Spinal cord (tissue), 10 donors: Measurements from ENCODE around the gene P3H3. TPM values are rescaled to one million over a fixed set of nuclear protein-coding genes. Genes with fewer than 3 reads are reported as not detected.
A peak's percentile ranks its signal among the peaks of the same experiment; 100 is the strongest.

Experiments used
- DNase-seq, 6 donors: peaks; one replicate each; pipeline versions ENCODE4 v3.0.0 to v3.0.0-alpha.2; 2013 to 2015; ENCODE audit warnings: low spot score in 6 of 6, low read depth in 4 of 6
- H3K27ac ChIP-seq: one replicate; pipeline ENCODE4 v1.5.1; 2013; ENCODE audit warnings: low read depth, low read length, control low read depth
- H3K27me3 ChIP-seq: one replicate; pipeline ENCODE4 v1.6.1; 2013; ENCODE audit warnings: low read length; ENCODE audit not compliant: control insufficient read depth, insufficient read depth
- H3K36me3 ChIP-seq: one replicate; pipeline ENCODE4 v1.6.1; 2013; ENCODE audit warnings: low read length; ENCODE audit not compliant: control insufficient read depth, insufficient read depth
- H3K4me1 ChIP-seq: one replicate; pipeline ENCODE4 v1.6.1; 2013; ENCODE audit warnings: low read length; ENCODE audit not compliant: control insufficient read depth, insufficient read depth
- H3K4me3 ChIP-seq: one replicate; pipeline ENCODE4 v1.5.1; 2013; ENCODE audit warnings: low read depth, low read length, control low read depth
- H3K9me3 ChIP-seq: one replicate; pipeline ENCODE4 v1.6.1; 2013; ENCODE audit warnings: low read length; ENCODE audit not compliant: control insufficient read depth, insufficient read depth
- WGBS: methylation state at CpG from one replicate; pipeline ENCODE4 v1.1.5; 2013; ENCODE audit warnings: missing lambda C conversion rate; ENCODE audit not compliant: insufficient coverage; 5-methylcytosine and 5-hydroxymethylcytosine counted together
- polyA plus RNA-seq, 2 donors: library from polyadenylated mRNA; unstranded; fragments of 120-200 nt; gene quantifications; one replicate each; pipeline ENCODE4 v1.2.1, GENCODE V29; 2013; ENCODE audit not compliant: insufficient read length in 2 of 2
- total RNA-seq, 2 donors: library from RNA; depleted of rRNA in 1 of 2; stranded (reverse); fragments of 120-200 nt in 1 of 2; fragments of >200 nt in 1 of 2; gene quantifications; one replicate each; pipeline versions ENCODE4 v1.2.3 to v1.2.4, GENCODE V29; 2013 to 2014
- donor health status: healthy.

Gene P3H3
- total and polyA plus RNA-seq, 4 donors: 22.7 to 42.3 (median 27.2) TPM

GRCh38 chr12:6850796-6851152, 22.6 kb downstream of the P3H3 start:
- peaks cover 30% of the 10 kb centered on the region for H3K4me1 ChIP-seq
- H3K4me3 ChIP-seq: peak overlapping the region; percentile 94
- DNase-seq: no peak
- H3K27ac ChIP-seq: no peak overlapping the region
- H3K36me3 ChIP-seq: peaks cover 51% of the 10 kb centered on the region
- H3K9me3 ChIP-seq: no peaks in the 10 kb centered on the region
- H3K27me3 ChIP-seq: no peaks in the 10 kb centered on the region
- 14% methylated on average over 16 of the region's 16 CpGs for whole genome bisulfite sequencing

- 0% methylated on average over 25 of the region's 37 CpGs for WGBS
Measured at GRCh38 chr12:6851153-6851920, 23.1 kb downstream of the P3H3 start, which contains the start of gene CDCA3. CDCA3 (minus strand) TSS chr12:6851286; CDS start chr12:6850952, 334 bp downstream.

GRCh38 chr12:6851921-6852650, 23.9 kb downstream of the P3H3 start, which contains the start of gene USP5:
USP5 (plus strand) TSS chr12:6852150; CDS start chr12:6852180, 30 bp downstream.
- H3K27me3 ChIP-seq: no peaks in the 10 kb centered on the region
- 0% methylated on average over 65 of the region's 65 CpGs for WGBS
- H3K4me3 ChIP-seq: peak within 1 kb of the TSS; percentile 94
- peaks cover 30% of the 10 kb centered on the region for H3K4me1 ChIP-seq
- peak; percentile 98 to 100 (median 98) for DNase-seq
- H3K27ac ChIP-seq: peak within 1 kb of the TSS; percentile 100
- H3K36me3 ChIP-seq: peaks cover 51% of the 10 kb centered on the region
- no peaks in the 10 kb centered on the region for H3K9me3 ChIP-seq

More at GRCh38 chr12:6851153-6851920, 23.1 kb downstream of the P3H3 start, which contains the start of gene CDCA3:
- peaks cover 30% of the 10 kb centered on the region for H3K4me1 ChIP-seq
- peak within 1 kb of the TSS; percentile 100 for H3K27ac ChIP-seq
- H3K4me3 ChIP-seq: peak within 1 kb of the TSS; percentile 94
- H3K27me3 ChIP-seq: no peaks in the 10 kb centered on the region
- DNase-seq: peak; percentile 93 to 99 (median 95)
- H3K36me3 ChIP-seq: peaks cover 51% of the 10 kb centered on the region
- no peaks in the 10 kb centered on the region for H3K9me3 ChIP-seq

GRCh38 chr12:6852651-6853354, 24.6 kb downstream of the P3H3 start:
- peak overlapping the region; percentile 94 for H3K4me3 ChIP-seq
- 0% methylated on average over 12 of the region's 18 CpGs for WGBS
- H3K36me3 ChIP-seq: peaks cover 51% of the 10 kb centered on the region
- peaks cover 30% of the 10 kb centered on the region for H3K4me1 ChIP-seq
- no peaks in the 10 kb centered on the region for H3K9me3 ChIP-seq
- H3K27me3 ChIP-seq: no peaks in the 10 kb centered on the region
- peak in 3 of 6 donors; percentile 4 to 71 (median 68) for DNase-seq
- peak overlapping the region; percentile 100 for H3K27ac ChIP-seq

GRCh38 chr12:6853626-6854025, 25.4 kb downstream of the P3H3 start:
- peak overlapping the region; percentile 100 for H3K27ac ChIP-seq
- no peak for DNase-seq
- no peak overlapping the region for H3K4me3 ChIP-seq
- peaks cover 30% of the 10 kb centered on the region for H3K4me1 ChIP-seq
- no peaks in the 10 kb centered on the region for H3K27me3 ChIP-seq
- no peaks in the 10 kb centered on the region for H3K9me3 ChIP-seq
- 88% methylated on average over 1 of the region's 1 CpG for WGBS
- H3K36me3 ChIP-seq: peaks cover 51% of the 10 kb centered on the region

- H3K36me3 ChIP-seq: peaks cover 52% of the 10 kb centered on the region
- H3K9me3 ChIP-seq: no peaks in the 10 kb centered on the region
- H3K4me1 ChIP-seq: peaks cover 30% of the 10 kb centered on the region
- no peak for DNase-seq
- WGBS: 84% methylated on average over 6 of the region's 6 CpGs
- no peak overlapping the region for H3K4me3 ChIP-seq
- no peak overlapping the region for H3K27ac ChIP-seq
- no peaks in the 10 kb centered on the region for H3K27me3 ChIP-seq
Measured at GRCh38 chr12:6854036-6854435, 25.8 kb downstream of the P3H3 start.

- Histone ChIP-seq H3K9me3 (no peaks in the 10 kb centered on the region), H3K4me3 (no peak overlapping the region), H3K27me3 (no peaks in the 10 kb centered on the region), H3K27ac (no peak overlapping the region), H3K36me3 (peaks cover 53% of the 10 kb centered on the region), H3K4me1 (peaks cover 24% of the 10 kb centered on the region)
- no peak for DNase-seq
- WGBS: 93% methylated on average over 14 of the region's 14 CpGs
Measured at GRCh38 chr12:6855322-6855721, 27.1 kb downstream of the P3H3 start.

GRCh38 chr12:6858799-6859198, 30.6 kb downstream of the P3H3 start:
- no peak overlapping the region for H3K27ac ChIP-seq
- H3K36me3 ChIP-seq: peaks cover 81% of the 10 kb centered on the region
- H3K4me3 ChIP-seq: no peak overlapping the region
- no CpG with 5 or more reads among the region's 2 CpGs for WGBS
- H3K4me1 ChIP-seq: peaks cover 6% of the 10 kb centered on the region
- no peaks in the 10 kb centered on the region for H3K9me3 ChIP-seq
- no peaks in the 10 kb centered on the region for H3K27me3 ChIP-seq
- no peak for DNase-seq

- DNase-seq: no peak
- Histone ChIP-seq H3K4me1 (no peaks in the 10 kb centered on the region), H3K36me3 (peaks cover 94% of the 10 kb centered on the region), H3K9me3 (no peaks in the 10 kb centered on the region), H3K27ac (no peak overlapping the region), H3K27me3 (no peaks in the 10 kb centered on the region), H3K4me3 (no peak overlapping the region)
- 94% methylated on average over 8 of the region's 9 CpGs for WGBS
Measured at GRCh38 chr12:6860116-6860515, 31.9 kb downstream of the P3H3 start.
